Right ventricle myocardium superior (tissue), 1 donor: Measurements from ENCODE around the gene TIAM1. TPM values are rescaled to one million over a fixed set of nuclear protein-coding genes. Genes with fewer than 3 reads are reported as not detected.

ENCODE experiments used
- ATAC-seq: fragments of 200-7000 bp; cut with Tn5 transposase; one replicate; pipeline ENCODE4 v1.9.1; 2020; ENCODE audit warnings: mild to moderate bottlenecking; ENCODE audit not compliant: poor library complexity
- DNase-seq: peaks from one replicate; pipeline ENCODE4 v3.0.0-alpha.2; 2020
- intact Hi-C: fragments of 100-400 bp; cut with DNase I; formaldehyde crosslinking; loops from one replicate; pipeline ENCODE4 v1.11.2; 2022
- total RNA-seq: library from RNA; stranded (reverse); fragmentation: NEBNext Ultra II Directional; extraction: Animal tissue kit (Norgen Biotek cat#: 25700); gene quantifications from one replicate; pipeline ENCODE4 v1.2.1, GENCODE V29; 2021
- donor health status: DM: no; HTN: yes; CAD: no; lungs with severe emphysema.

Gene TIAM1
- total RNA-seq, 1 donor from 2014 or later: 2.9 TPM

DNA sequence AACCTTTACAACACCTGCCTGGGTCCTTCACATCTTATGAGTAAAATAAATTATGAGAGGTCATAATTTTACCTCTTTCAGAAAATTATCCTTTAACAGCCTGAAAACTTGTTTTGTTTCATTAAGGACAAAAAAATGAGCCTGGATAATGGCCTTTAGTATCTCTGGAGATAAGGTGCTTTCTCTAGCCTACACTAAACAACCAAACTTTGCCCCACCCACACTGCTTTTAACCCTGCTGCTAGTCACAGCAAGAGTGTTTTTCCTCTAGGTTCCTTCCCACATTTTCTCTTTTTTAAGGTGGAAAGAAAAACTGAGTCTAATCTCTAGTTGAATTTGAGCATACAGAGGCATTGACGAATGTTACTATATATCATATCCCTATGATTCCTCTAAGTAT is 204.0 kb downstream of the TIAM1 start:
- intact Hi-C loops: no loop called here
- DNase-seq (no peak), ATAC-seq (no peak)

GRCh38 chr21:31137960-31138359 is 206.1 kb downstream of the TIAM1 start:
- ATAC-seq (no peak), DNase-seq (no peak)
- intact Hi-C loops: no loop called here

- DNase-seq (no peak), ATAC-seq (no peak)
- intact Hi-C loops: no loop called here
Measured at GRCh38 chr21:31136891-31137290, 207.2 kb downstream of the TIAM1 start.

DNA sequence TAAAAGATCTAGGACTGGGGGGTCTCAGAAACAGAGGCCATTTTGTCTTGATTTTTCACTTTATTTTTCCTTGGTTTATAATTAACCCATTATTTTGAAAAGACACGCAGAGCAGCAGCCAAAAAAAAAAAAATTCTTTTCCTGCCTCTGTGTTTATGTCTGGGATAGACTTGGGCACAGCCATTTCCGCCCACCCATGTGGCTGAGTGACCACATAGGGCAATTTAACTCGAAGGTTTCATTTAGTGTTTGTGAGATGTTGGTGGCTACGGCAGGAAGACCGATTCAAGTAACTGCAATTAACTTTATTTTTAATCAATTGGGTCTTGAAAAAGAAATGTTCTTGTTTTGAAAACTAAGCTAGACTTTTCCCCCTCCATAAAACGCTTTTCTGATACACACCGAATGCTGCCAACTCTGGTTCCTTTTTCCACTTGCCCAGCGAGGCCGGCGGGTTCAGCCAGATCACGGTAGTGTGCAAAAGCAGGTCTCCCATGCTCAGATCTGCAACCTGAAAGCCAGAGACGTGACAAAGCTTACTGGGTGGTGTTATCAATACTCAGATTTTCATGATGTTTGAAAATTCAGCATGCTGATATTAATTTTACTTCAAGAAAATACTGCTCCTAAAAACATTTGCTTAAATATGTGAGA is 208.4 kb downstream of the TIAM1 start:
- intact Hi-C loops: no loop called here
- ATAC-seq (no peak), DNase-seq (no peak)

- ATAC-seq (no peak), DNase-seq (no peak)
- intact Hi-C loops: no loop called here
Measured at GRCh38 chr21:31133243-31133830, 210.7 kb downstream of the TIAM1 start.

GRCh38 chr21:31132574-31133242 is 211.4 kb downstream of the TIAM1 start:
- DNase-seq: no peak
- ATAC-seq: no peak
- intact Hi-C loops: no loop called here

GRCh38 chr21:31130821-31131220 is 213.2 kb downstream of the TIAM1 start:
- no peak for DNase-seq
- intact Hi-C loops: no loop called here
- ATAC-seq: no peak

DNA sequence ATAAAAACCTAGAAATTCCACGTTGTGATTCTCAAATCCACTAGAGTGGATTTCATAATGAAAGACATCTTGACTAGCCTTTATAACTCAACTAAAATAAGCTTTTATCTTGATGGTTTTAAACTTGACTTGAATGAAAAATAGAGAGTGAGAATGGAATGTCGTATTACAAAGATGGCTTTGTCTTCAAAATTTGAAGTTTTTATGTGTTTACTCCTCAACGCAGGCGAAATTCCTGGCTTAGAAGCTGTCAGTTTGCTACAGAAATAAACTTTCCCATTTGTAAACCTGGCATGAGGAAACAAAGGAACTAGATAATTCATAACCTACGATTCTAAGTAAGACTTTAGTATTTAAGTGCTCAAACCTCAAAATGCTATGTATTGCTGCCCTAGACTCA is 215.8 kb downstream of the TIAM1 start:
- ATAC-seq (no peak), DNase-seq (no peak)
- intact Hi-C loops: no loop called here

- intact Hi-C loops: no loop called here
- ATAC-seq: peak; percentile 80
- DNase-seq: no peak
Measured at GRCh38 chr21:31124010-31124409, 220.1 kb downstream of the TIAM1 start.

- intact Hi-C loops: no loop called here
- ATAC-seq: no peak
- no peak for DNase-seq
Measured at GRCh38 chr21:31119199-31119598, 224.9 kb downstream of the TIAM1 start.

GRCh38 chr21:31117128-31117916 is 226.7 kb downstream of the TIAM1 start:
- intact Hi-C loops: no loop called here
- no peak for DNase-seq
- ATAC-seq: no peak

- no peak for DNase-seq
- intact Hi-C loops: no loop called here
- ATAC-seq: no peak
Measured at GRCh38 chr21:31115249-31115648, 228.8 kb downstream of the TIAM1 start.

DNA sequence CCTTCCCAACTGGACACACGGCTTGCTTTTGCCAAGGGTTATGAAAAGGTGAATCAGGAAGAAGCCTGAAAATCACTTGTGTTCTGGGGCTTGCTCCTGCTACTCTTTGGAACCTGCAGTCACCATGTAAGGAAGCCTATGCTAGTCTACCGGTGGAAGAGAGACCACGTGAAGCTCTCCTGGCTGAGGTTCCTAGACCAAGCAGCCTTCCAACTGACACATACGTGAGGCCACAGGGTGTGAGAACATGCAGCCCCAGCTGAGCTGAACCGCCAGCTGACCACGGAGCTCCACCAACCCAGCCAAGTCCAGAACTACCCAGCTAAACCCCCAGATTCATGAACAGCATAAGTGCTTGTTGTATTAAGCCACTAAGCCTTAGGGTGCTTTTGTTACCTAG is 233.0 kb downstream of the TIAM1 start:
- intact Hi-C loops: loop anchor here (5.0 kb wide), 1 partner anchor 66 kb away; no protein-coding TSS in a partner anchor
- DNase-seq (no peak), ATAC-seq (no peak)

DNA sequence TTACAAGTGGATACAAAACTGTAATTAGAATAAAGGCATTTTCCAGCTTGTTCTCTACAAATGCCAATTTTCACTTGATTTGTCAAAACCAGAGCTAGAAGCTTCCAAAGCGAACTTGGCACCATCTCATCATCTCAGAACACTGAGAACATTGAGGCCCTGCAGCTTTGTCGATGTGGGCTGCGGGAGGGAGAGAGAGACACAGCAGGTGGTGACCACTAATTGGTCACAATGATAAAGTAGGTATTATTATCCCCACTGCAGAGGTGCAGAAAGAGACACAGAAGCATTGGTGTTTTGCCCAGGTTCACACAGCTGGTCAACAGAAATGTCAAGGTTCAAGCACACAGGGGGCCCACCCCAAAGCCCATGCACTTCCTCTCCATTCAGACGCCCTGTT is 233.6 kb downstream of the TIAM1 start:
- ATAC-seq (no peak), DNase-seq (no peak)
- intact Hi-C loops: loop anchor here (5.0 kb wide), 1 partner anchor 67 kb away; no protein-coding TSS in a partner anchor

DNA sequence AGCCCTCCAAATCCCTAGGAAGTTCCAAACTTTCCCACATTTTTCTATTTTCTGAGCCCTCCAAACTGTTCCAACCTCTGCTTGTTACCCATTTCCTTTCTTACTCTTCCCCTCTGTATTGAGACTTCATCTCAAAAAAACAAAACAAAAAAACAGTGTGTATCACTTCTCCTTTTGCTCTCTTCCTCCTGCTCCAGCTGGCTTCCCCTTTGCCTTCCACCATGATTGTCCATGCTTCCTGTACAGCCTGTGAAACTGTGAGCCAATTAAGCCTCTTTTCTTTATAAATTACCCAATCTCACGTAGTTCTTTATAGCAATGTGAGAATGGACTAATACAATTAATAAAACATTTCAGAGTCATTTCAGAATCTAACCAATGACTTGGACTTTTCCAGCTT is 236.2 kb downstream of the TIAM1 start:
- intact Hi-C loops: no loop called here
- DNase-seq: no peak
- ATAC-seq: peak; percentile 48

- no peak for ATAC-seq
- intact Hi-C loops: no loop called here
- no peak for DNase-seq
Measured at GRCh38 chr21:31107176-31107785, 236.8 kb downstream of the TIAM1 start.

- intact Hi-C loops: no loop called here
- DNase-seq: no peak
- no peak for ATAC-seq
Measured at GRCh38 chr21:31103571-31104265, 240.3 kb downstream of the TIAM1 start.

DNA sequence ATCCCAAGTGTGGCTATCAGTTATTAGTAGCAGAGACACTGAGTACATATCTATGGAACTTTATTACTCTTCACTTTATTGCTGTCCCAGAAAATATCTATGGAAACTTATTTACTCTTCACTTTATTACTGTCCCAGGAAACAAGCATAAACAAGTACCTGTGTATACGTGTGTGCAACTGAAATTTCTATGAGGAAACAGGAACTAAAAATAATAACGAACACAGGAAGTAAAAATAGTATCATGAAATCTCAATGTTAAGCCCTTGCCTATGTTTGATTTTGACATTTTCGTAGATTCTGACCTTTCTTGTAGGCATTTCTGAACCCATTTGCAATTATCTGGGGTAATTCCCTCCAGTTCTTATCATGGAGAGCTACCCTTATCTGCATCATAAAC is 240.9 kb downstream of the TIAM1 start:
- intact Hi-C loops: no loop called here
- DNase-seq (no peak), ATAC-seq (no peak)
